GM20000 (cell line): Measurements from ENCODE around the gene TCIRG1.

Source experiments
- DNase-seq: peaks from one replicate; pipeline ENCODE4 v3.0.0; 2012; ENCODE audit warnings: low spot score
- TF ChIP-seq, protein P1 (sequence below): IDR thresholded peaks from 2 replicates; pipeline ENCODE4 v1.5.1; 2012; ENCODE audit warnings: mild to moderate bottlenecking, control low read depth; ENCODE audit errors: extremely low read depth, missing control alignments

TCIRG1 gene

DNA sequence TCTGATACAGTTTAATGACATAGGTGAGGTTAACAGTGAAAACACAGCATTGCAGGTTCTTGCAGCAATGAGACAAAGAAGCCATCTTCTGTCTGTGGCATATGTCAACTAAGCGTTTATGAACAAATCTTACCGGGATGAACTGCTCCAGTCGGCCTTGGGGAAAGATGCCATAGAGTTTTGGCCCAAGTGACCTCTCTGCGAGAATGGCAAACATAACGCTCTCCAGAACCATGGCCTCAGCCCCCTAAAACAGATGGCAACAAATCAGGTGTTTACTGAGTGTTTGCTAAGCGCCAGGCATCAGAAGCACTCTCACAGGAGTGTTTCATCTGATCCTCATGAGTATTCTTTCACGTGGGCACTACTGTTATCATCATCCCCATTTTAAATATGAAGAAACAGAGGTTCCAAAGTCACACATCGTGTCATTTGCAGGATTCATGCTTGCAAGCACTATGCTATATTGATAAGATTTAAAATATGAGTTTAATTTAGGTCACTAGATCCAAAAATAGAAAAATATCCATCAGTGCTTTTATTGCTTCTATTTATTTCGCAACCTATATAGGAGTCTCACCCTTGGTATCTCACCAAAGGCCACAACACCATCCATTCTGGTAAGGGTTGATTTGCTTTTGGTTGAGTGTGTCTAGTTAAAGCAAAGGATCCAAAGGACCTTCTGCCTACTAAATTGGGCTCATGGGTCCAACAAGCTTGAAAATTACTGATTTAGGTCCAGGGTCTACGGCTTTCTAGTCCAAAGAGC, 35.9 kb downstream of the TCIRG1 start:
- no peak for DNase-seq
- TF ChIP-seq, protein P1, sequence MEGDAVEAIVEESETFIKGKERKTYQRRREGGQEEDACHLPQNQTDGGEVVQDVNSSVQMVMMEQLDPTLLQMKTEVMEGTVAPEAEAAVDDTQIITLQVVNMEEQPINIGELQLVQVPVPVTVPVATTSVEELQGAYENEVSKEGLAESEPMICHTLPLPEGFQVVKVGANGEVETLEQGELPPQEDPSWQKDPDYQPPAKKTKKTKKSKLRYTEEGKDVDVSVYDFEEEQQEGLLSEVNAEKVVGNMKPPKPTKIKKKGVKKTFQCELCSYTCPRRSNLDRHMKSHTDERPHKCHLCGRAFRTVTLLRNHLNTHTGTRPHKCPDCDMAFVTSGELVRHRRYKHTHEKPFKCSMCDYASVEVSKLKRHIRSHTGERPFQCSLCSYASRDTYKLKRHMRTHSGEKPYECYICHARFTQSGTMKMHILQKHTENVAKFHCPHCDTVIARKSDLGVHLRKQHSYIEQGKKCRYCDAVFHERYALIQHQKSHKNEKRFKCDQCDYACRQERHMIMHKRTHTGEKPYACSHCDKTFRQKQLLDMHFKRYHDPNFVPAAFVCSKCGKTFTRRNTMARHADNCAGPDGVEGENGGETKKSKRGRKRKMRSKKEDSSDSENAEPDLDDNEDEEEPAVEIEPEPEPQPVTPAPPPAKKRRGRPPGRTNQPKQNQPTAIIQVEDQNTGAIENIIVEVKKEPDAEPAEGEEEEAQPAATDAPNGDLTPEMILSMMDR = no peak

DNA sequence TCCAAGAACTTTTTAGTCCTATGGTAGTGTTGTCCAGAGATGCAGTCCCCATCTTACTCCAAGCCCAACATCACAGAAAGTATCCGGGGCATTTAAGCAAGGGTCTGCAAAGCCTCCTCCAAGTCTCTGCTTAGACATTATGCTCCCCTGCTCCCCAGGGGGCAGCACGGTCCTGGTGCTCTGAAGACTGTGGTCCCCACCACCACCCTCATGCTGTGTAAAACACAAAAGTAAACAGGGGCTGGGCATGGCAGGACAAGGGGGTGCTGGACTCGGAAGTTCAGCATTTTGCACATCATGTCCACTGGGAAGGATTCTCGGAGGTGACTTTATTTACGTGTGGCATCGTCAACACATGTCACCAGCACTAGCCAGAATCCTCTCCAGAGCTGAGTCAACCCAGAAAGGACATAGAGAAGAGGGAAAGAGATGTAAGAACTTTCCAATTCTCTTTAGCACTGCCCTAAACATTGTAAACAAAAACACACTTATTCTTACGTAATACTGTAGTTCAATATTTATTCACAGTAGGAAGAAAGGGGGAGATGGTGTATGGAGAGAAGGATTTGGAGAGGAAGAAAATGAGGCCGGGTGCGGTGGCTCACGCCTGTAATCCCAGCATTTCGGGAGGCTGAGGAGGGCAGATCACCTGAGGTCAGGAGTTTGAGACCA, 37.7 kb downstream of the TCIRG1 start:
- TF ChIP-seq, protein P1 = no peak
- no peak for DNase-seq

DNA sequence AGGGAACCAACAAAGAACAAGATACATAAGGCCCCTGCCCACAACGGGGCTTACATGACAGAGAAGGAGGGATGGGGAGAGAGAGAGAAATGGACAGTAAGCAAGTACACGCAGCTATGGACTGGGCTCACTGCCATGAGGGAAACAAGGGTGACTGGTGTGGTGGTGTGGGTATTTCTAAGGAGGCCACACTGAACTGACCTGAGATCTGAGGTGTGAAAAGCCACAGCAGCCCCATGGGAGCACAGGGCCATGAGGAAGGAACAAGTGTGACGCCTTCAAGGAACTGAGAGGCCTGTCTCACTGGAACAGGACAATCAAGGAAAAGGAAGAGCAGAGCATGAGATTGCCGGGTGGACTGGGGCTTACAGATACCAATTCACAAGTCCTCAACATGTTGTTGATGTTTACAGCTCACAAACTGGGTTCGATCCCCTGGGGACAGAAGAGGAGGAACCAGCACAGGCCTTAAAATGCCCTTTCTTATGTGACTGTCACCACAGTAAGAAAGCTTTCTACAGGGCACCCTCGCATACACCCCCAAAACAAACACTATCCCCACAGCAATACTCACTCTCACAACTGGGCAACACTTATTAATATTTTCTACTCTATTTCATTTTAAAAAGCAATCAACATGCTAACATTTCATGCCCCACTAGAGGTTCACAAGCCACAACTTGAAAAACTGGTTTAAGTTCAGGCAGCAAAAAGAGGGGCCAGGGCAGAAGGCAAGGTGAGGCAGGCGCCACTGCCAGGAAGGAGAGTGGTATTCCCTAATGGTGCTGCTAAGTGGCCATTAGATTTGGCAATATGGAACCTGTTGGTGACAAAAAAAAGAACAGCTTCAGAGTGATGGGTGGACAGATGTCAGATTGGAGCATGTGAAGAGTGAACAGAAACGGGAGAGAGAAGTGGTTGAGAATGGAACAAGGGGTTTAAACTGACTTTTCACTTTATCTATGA, 39.1 kb downstream of the TCIRG1 start:
- DNase-seq = peak; percentile 43
- TF ChIP-seq, protein P1 = no peak

DNA sequence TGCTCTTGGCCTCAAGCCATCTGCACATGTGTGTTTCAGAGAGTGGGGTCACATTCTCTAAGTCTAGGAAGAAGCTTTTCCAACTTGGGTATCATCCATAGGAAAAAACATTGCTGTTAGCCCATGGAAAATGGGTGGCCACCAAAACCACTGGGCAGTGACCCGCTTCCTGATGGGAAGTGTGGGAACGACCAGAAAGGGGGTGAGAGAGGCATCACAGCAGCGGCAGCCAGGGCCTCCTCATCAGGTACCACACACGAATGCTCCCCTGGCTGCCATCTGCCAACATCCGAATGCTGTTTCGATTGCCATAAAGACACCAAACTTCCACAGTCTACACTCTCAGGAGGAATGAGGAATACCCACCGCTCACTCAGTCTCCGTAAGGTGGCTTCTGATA, 42.0 kb downstream of the TCIRG1 start:
- TF ChIP-seq, protein P1 = no peak
- DNase-seq = no peak

DNA sequence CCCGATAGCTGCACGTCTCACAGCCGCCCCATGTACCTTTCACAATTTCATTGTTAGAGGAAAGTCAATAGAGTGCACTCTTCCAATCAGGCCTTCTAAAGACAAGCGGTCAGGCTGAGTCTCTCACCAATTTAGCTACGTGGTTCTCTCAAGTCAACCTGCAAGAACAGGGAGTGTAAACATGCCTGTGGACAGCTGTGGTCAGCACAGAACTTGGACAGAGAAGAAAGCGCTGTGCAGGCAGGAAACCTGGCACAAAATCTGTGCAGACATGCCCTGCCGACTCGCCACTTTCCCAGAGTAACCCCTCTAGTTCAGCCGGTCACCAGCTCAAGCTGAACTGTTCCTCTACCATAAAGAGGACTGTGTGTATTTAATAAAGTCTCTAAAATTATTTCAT, 42.9 kb downstream of the TCIRG1 start:
- DNase-seq = no peak
- TF ChIP-seq, protein P1 = no peak

DNA sequence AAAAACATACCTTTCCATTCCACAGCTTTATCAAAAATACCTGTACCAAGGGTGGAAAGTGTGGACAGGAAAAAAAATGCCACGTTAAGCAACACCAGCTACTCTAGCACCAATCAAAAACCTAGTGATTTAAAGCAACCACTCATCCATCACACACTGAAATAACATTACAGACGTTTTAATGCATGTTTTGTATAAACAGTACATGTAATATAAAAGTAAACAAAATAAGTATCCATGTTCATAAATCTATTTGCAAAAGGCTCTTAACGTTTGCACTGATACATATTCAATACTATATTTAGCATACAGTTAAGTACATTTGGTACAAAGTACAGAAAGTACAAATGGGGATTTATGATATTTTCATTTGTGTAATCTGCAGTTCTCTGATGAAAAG, 43.7 kb downstream of the TCIRG1 start:
- TF ChIP-seq, protein P1 = no peak
- no peak for DNase-seq
